Subcutaneous adipose tissue (tissue), 4 donors: ENCODE measurements around the gene TOB1. TPM values are rescaled to one million over a fixed set of nuclear protein-coding genes. Genes with fewer than 3 reads are reported as not detected.

Experiments used
- CTCF ChIP-seq: fragments of 450-650 bp; IDR thresholded peaks from one replicate; pipeline ENCODE4 v1.5.1; 2016; ENCODE audit warnings: low read depth, mild to moderate bottlenecking, control low read depth, antibody characterized with exemption, moderate library complexity
- total RNA-seq, 4 donors: library from RNA; depleted of rRNA; stranded (reverse); fragments of >200 nt; gene quantifications; one replicate each; pipeline ENCODE4 v1.1.0, GENCODE V29; 2016

The TOB1 gene
- total RNA-seq, 4 donors from 2014 or later = 19.5 to 67.2 (median 24.5) TPM

GRCh38 chr17:50865060-50865867, 890 bp downstream of the TOB1 start:
- no peak for TF ChIP-seq CTCF

GRCh38 chr17:50864747-50865059, 1.5 kb downstream of the TOB1 start:
- no peak for TF ChIP-seq CTCF

DNA sequence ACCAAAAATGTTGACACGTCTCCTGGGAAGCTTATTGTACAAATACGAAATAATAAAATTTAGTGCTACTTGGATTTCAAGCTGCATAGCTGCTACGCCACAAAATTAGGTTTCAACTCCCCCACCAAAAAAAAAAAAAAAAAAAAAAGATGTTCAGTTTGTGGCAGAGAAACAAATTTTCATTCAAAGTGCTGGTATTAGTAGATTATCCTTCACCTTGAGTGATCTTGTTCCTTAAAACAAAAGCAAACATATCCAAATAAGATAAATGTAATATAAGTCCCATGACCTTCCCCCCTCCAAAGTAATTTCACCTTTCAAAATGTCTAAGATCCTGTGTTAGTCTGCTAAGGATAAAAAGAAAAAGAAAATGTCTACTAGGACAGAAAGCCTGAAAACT, 2.2 kb downstream of the TOB1 start:
- no peak for TF ChIP-seq CTCF

DNA sequence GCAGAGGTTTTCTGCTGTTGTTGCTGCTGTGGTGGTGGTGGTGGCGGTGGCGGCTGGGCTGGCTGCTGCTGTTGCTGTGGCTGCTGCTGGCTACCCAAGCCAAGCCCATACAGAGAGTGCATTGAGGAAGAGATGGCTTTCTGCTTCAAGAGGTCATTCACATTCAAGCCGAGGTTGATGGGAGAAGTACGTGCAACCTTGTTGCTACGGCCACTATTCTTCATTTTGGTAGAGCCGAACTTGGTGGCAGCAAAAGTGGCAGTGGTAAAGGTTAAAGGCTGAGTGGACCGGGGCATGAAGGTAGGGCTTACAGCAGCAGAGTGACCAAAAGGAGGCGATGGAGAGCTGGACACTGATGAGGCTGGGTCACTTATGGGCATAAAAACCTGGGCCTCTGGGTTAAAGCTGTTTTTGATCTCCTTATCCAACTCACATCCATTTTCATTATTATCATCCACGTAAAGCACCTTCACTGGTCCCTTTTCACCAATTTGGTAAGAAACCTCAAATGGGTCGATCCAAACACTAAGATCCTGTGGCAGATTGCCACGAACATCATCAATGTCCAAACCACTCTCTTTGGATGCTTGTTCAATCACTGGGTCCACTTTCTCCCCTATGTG, 2.8 kb downstream of the TOB1 start:
- no peak for TF ChIP-seq CTCF

DNA sequence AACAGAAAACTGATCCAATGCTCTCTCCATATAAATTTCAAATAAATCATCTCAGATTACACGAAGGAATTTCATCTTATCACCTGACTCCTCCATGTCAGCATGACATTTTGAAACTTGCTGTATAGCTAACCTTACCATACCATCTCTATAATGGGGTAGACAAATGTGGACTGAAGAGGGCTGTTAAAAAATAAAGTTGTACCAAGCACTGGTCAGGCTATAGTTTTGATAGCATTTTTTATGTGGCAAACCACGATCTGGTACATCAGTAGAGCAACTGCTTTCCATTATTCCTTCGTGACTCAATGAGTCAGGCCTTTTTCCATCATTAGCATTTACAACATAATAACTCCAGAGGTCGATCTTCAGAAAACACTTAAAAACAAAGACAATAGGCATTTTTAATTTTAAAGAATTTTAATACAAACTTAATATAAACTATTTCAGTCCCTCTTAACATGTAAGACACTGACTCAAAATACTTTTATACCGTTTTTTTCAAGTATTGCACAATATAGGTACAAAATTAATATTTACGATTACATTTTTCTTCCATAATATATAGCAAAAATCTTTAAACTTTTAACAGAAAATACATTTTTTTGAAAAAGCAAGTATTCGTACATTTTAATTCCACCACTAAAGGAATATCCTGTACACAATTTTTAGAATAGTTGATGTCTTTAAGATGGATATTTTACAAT, 4.2 kb downstream of the TOB1 start:
- TF ChIP-seq CTCF = no peak

GRCh38 chr17:50861334-50861676, 4.8 kb downstream of the TOB1 start:
- no peak for TF ChIP-seq CTCF

GRCh38 chr17:50858486-50859225, 7.5 kb downstream of the TOB1 start:
- no peak for TF ChIP-seq CTCF
